Osteoblast (primary cell): ENCODE measurements around the gene IQCE. TPM values are rescaled to one million over a fixed set of nuclear protein-coding genes. Genes with fewer than 3 reads are reported as not detected.
A peak's percentile ranks its signal among the peaks of the same experiment; 100 is the strongest.

Source experiments
- DNase-seq: peaks from one replicate; pipeline ENCODE4 v3.0.0; 2011; ENCODE audit warnings: low spot score, mixed read lengths; ENCODE audit not compliant: insufficient read length; ENCODE audit errors: missing footprints
- H2AFZ ChIP-seq: 2 replicates; pipeline ENCODE4 v1.6.0; 2011; ENCODE audit warnings: mild to moderate bottlenecking, low read length
- H3K27ac ChIP-seq: 2 replicates; pipeline ENCODE4 v1.5.1; 2011; ENCODE audit warnings: mild to moderate bottlenecking, low read depth, low read length, moderate library complexity
- H3K27me3 ChIP-seq: 2 replicates; pipeline ENCODE4 v1.6.0; 2012; ENCODE audit warnings: mild to moderate bottlenecking, control low read depth, inconsistent platforms, low read length, moderate library complexity; ENCODE audit not compliant: insufficient read depth
- H3K36me3 ChIP-seq: 2 replicates; pipeline ENCODE4 v1.5.1; 2011; ENCODE audit warnings: mild to moderate bottlenecking, low read length, control low read depth, moderate library complexity; ENCODE audit not compliant: insufficient read depth
- H3K4me1 ChIP-seq: 2 replicates; pipeline ENCODE4 v1.5.1; 2011; ENCODE audit warnings: mild to moderate bottlenecking, low read length, control low read depth, moderate library complexity; ENCODE audit not compliant: insufficient read depth
- H3K4me2 ChIP-seq: 2 replicates; pipeline ENCODE4 v1.6.0; 2011; ENCODE audit warnings: mild to moderate bottlenecking, low read length; ENCODE audit not compliant: insufficient read depth
- H3K4me3 ChIP-seq: fragments of 200-600 bp; sonication (generic); 3 replicates; pipeline ENCODE4 v1.5.1; 2012; ENCODE audit warnings: mild to moderate bottlenecking, low read length, inconsistent platforms; ENCODE audit not compliant: insufficient read depth
- H3K79me2 ChIP-seq: 2 replicates; pipeline ENCODE4 v1.6.0; 2012; ENCODE audit warnings: mild to moderate bottlenecking, low read length, control low read depth, inconsistent platforms; ENCODE audit not compliant: insufficient read depth
- H3K9me3 ChIP-seq: 2 replicates; pipeline ENCODE4 v1.5.1; 2011; ENCODE audit warnings: low read depth, low read length, control low read depth
- H4K20me1 ChIP-seq: 2 replicates; pipeline ENCODE4 v1.6.0; 2012; ENCODE audit warnings: mild to moderate bottlenecking, low read length, control low read depth; ENCODE audit not compliant: insufficient read depth
- total RNA-seq: library from RNA; depleted of rRNA; stranded (reverse); fragments of >200 nt; gene quantifications from 2 replicates; pipeline ENCODE4 v1.2.3, GENCODE V29; 2012
- TF ChIP-seq, protein P1 (sequence below): IDR thresholded peaks from 2 replicates; pipeline ENCODE4 v1.5.1; 2011; ENCODE audit warnings: mild to moderate bottlenecking, low read depth, low read length, moderate library complexity; ENCODE audit errors: extremely low read depth

The IQCE gene
- total RNA-seq, 1 donor: 18.8 TPM

GRCh38 chr7:2602406-2603043 is 43.7 kb downstream of the IQCE start:
- H3K27me3 ChIP-seq: no peaks in the 10 kb centered on the region
- no peak overlapping the region for H2AFZ ChIP-seq
- no peaks in the 10 kb centered on the region for H4K20me1 ChIP-seq
- peaks cover 12% of the 10 kb centered on the region for H3K36me3 ChIP-seq
- H3K4me3 ChIP-seq: no peak overlapping the region
- TF ChIP-seq, protein P1, sequence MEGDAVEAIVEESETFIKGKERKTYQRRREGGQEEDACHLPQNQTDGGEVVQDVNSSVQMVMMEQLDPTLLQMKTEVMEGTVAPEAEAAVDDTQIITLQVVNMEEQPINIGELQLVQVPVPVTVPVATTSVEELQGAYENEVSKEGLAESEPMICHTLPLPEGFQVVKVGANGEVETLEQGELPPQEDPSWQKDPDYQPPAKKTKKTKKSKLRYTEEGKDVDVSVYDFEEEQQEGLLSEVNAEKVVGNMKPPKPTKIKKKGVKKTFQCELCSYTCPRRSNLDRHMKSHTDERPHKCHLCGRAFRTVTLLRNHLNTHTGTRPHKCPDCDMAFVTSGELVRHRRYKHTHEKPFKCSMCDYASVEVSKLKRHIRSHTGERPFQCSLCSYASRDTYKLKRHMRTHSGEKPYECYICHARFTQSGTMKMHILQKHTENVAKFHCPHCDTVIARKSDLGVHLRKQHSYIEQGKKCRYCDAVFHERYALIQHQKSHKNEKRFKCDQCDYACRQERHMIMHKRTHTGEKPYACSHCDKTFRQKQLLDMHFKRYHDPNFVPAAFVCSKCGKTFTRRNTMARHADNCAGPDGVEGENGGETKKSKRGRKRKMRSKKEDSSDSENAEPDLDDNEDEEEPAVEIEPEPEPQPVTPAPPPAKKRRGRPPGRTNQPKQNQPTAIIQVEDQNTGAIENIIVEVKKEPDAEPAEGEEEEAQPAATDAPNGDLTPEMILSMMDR: no peak
- no peaks in the 10 kb centered on the region for H3K9me3 ChIP-seq
- no peak overlapping the region for H3K27ac ChIP-seq
- H3K4me1 ChIP-seq: no peaks in the 10 kb centered on the region
- no peaks in the 10 kb centered on the region for H3K79me2 ChIP-seq
- peak; percentile 82 for DNase-seq
- H3K4me2 ChIP-seq: no peak overlapping the region

DNA sequence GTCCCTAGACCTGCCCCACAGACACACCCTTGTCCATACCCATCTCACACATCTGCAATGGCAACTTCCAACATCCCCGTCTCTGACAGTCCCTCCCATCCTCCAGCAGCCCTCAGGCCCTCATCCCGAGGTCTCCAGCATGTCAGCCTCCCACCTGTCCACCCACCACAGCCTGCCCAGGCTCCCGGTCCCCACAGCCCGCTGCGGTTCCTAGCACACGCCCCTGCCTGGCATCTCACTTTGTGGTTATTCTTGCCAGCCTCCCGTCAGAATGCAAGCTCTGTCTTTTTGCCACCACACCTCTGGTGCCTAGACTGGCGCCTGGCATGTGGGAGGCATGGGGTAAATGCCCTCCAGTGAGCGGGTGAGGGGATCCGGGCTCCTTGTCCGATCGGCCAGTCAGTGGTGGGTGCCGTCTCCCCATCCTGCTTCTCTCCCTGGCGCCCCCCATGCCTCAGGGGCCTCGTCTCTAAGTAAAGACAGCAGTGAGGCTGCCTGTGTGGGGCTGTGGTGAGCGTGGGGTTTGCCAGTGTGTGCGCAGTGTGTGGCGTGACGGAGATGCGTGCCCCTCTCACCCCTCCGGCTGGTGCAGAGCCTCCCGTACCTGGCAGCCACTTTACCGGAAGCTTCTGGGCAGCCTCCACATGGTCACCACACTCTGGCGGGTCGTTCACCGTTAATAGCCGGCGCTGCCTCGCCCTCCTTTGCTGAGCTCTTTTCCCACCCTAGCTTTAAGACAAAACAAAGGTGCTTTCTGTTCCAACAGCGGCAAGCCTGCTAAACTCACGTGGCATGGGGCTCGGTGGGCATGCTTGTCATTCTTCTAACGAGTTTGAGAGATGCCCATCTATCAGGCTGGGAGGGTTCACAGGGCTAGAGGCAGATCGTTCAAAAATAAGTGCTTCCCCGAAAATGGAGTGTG is 44.5 kb downstream of the IQCE start:
- DNase-seq: peak; percentile 67
- Histone ChIP-seq H3K27ac (no peak overlapping the region), H4K20me1 (no peaks in the 10 kb centered on the region), H3K27me3 (no peaks in the 10 kb centered on the region), H3K4me2 (no peak overlapping the region), H3K9me3 (no peaks in the 10 kb centered on the region), H3K79me2 (no peaks in the 10 kb centered on the region), H2AFZ (no peak overlapping the region), H3K36me3 (peaks cover 12% of the 10 kb centered on the region), H3K4me1 (no peaks in the 10 kb centered on the region), H3K4me3 (no peak overlapping the region)
- TF ChIP-seq, protein P1: no peak

DNA sequence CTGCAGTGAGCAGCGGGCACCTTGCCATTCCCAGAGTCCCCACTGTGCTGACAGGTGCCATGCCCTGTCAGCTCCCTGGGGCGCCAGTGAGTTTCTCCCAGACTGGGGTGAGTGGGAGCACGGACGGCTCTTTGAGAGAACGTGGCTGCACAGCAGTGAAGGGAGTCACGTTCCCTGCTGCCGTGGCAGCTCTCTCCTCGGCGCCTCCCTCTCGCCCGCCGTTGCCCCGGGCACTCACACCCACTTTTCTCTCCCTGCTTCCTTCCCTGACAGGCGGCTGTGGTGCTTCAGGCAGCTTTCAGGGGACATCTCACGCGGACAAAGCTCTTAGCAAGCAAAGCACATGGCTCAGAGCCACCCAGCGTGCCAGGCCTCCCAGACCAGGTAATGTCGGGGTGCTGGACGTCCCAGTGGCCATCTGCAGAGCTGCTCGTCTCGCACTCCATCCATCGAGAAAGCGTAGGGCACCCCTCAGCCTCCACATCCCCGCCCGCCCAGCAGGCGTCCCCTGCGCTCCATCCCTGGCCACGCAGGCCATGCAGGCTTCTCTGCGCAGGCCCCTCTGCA is 45.9 kb downstream of the IQCE start:
- Histone ChIP-seq H3K79me2 (no peaks in the 10 kb centered on the region), H4K20me1 (no peaks in the 10 kb centered on the region)
- TF ChIP-seq, protein P1: no peak

More for the DNA sequence above, 45.9 kb downstream of the IQCE start:
- H3K4me1 ChIP-seq: no peaks in the 10 kb centered on the region
- no peaks in the 10 kb centered on the region for H3K27me3 ChIP-seq
- no peak overlapping the region for H3K4me3 ChIP-seq
- no peaks in the 10 kb centered on the region for H3K9me3 ChIP-seq
- H2AFZ ChIP-seq: no peak overlapping the region
- H3K27ac ChIP-seq: no peak overlapping the region
- DNase-seq: peak; percentile 77
- H3K36me3 ChIP-seq: peaks cover 12% of the 10 kb centered on the region
- H3K4me2 ChIP-seq: no peak overlapping the region
